Measurements from ENCODE around the gene XRRA1.

GRCh38 chr11:74950374-74950969 is 1.6 kb upstream of the XRRA1 start:
- TF ChIP-seq POLR2A (IDR thresholded peaks at IDR 0.05; ENCODE audit: low read length) (no peak), GATA1 (IDR thresholded peaks at IDR 0.05; ENCODE audit: low read depth, low read length) (no peak)
